Activated CD8-positive, alpha-beta memory T cell treated with anti-CD3 and anti-CD28 coated beads for 36 hours (primary cell): ENCODE data around the gene POLR3F. TPM values are rescaled to one million over a fixed set of nuclear protein-coding genes. Genes with fewer than 3 reads are reported as not detected.

Experiments
- CTCF ChIA-PET: fragments of 350-600 bp; sonication (Branson Sonifier 250); formaldehyde crosslinking; loops from one replicate; lab custom pipeline; 2021; ENCODE audit warnings: antibody characterized with exemption; lab: Charles Lee
- POLR2A ChIA-PET: fragments of 350-600 bp; sonication (Branson Sonifier 250); formaldehyde crosslinking; loops from one replicate; lab custom pipeline; 2021; ENCODE audit warnings: antibody characterized with exemption; lab: Charles Lee
- total RNA-seq, 2 experiments: library from RNA; stranded (reverse); gene quantifications; one replicate each; pipeline ENCODE4 v1.2.3, GENCODE V29; 2021

POLR3F gene
- total RNA-seq, 2 experiments from 2014 or later = 16.0 to 16.6 TPM

DNA sequence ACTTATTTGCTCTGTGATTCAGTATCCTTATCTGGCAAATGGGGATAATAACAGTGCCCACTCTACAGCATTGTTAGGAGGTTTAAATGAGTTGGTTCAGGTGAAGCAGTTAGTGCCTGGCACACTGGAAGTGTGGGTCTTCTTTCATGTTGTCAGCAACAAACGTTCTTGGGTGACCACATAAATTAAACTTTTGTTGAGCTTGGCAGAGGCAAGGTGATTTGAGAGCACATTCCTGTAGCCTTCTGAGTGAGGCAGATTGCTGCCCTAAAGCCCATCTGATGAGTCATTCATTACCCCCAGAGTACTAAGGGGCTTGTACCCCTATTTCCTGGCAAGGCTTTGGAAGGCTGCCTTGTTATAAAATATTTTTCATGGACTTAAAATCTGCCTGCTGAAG lies 66.3 kb downstream of the POLR3F start:
- ChIA-PET POLR2A (no interaction called here), CTCF (no interaction called here)

- POLR2A ChIA-PET = no interaction called here
- CTCF ChIA-PET = no interaction called here
These were observed 66.9 kb downstream of the POLR3F start for GRCh38 chr20:18533978-18534644.

Other genes with a start within 250 kb of the POLR3F start
- gene ZNF133, start 178.9 kb upstream of the POLR3F start, total RNA-seq = 1 to 10 TPM; 6.2 to 7.8 TPM
- 1 to 10 TPM; 2.1 to 2.5 TPM for gene DZANK1, start 360 bp upstream of the POLR3F start, total RNA-seq
- 10 to 100 TPM; 16.9 to 18.1 TPM for gene RBBP9, start 29.8 kb downstream of the POLR3F start, total RNA-seq
- gene SEC23B, start 40.5 kb downstream of the POLR3F start, total RNA-seq = 100 to 1,000 TPM in 1 of 2 experiments, 10 to 100 TPM in 1; 99.0 to 101 TPM
- gene SMIM26, start 100.0 kb downstream of the POLR3F start, total RNA-seq = 10 to 100 TPM; 43.9 to 54.2 TPM
- 10 to 100 TPM; 59.2 to 62.6 TPM for gene DTD1, start 120.7 kb downstream of the POLR3F start, total RNA-seq